ENCODE data around the gene LIFR.

GRCh38 chr5:38557308-38557710, 863 bp upstream of the LIFR start:
- TF ChIP-seq CTCF (IDR thresholded peaks at IDR 0.05) (no peak), POLR2A (IDR thresholded peaks at IDR 0.05) (no peak)
